ENCODE data around the gene CPAMD8.

The CPAMD8 gene

DNA sequence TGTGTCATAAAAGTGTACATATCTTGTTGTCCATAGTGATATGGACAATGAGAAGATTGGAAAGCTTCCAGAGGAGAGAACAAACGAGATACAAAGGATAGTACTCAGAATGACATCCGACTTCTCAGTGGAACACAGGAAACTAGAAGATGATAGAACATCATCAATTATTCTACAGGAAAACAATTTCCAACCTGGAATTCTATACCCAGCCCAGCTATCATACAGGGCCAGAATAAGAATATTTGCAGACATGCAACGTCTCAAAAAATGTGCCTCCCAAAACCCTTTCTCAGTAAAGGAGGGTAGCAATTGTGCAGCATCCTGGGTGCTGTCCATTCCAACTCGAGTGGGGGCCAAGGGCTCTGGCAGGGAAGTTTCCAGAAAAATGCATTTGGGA is 113.8 kb downstream of the CPAMD8 start:
- no peak for DNase-seq

DNA sequence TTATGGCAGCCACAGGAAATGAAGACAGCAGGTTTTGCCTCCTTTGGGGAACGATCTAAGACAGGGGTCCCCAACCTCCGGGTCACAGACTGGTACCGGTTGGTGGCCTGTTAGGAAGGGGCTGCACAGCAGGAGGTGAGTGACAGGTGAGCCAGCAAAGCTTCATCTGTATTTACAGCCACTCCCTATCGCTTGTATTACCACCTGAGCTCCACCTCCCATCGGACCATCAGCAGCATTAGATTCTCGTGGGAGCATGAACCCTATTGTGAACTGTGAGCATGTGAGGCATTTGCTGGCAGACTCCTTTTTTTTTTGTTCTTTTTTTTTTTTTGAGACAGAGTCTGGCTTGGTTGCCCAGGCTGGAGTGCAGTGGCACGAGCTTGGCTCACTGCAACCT is 115.6 kb downstream of the CPAMD8 start:
- no peak for DNase-seq

DNA sequence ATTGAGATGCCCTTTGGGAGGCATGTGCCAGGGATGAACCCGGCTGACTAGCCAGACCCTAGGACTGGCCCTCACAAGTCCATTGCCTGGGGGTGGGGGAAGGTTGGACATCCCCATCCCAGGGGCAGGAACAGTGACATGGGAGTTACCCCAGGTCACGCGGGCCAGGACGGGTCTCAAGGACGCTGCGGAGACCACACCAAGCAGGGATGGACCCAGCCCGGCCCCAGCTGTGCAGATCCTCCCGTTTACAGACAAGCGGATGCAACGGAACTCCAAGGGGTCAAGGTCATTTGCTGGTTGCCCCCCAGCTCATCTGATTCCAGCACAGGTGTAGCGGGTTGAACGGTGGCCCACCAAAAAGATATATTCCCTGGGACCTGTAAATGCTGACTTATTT is 117.9 kb downstream of the CPAMD8 start:
- DNase-seq: no peak

DNA sequence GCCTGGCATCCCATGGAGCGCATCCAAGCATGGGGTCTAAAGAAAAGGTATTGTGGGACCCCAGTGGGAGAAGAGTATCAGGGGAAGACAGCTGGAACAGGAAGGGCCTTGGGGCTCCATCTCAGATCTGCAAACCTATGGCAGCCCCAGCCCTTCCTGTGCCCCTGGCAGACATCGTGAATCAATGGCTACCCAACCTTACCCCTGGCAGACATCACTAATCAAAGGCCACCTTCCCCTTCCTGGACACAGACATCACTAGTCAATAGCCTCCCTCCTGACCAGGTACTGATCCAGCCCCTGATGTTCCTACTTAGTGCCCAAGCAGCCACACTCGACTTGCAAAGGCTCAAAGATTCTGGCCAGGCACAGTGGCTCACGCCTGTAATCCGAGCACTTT is 122.0 kb downstream of the CPAMD8 start:
- DNase-seq: no peak

DNA sequence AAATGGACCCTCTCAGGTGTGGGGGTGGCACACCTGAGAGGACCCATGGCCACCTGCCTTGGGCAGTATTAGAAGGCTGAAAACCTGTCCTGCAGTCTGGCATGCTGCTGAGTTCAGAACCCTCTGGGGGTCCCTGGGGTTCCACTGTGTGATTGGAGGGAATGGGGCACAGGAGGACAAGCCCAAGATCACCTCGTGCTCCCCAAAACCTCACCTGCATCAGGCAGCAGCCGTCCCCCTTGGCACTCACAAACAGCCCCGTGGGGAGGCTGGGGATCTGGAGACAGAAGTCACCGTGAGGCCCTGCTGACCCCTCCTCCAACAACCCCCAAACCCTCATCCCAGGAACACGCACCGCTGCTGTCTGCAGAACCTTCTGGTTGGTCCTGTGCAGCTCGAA is 123.3 kb downstream of the CPAMD8 start:
- DNase-seq: no peak

DNA sequence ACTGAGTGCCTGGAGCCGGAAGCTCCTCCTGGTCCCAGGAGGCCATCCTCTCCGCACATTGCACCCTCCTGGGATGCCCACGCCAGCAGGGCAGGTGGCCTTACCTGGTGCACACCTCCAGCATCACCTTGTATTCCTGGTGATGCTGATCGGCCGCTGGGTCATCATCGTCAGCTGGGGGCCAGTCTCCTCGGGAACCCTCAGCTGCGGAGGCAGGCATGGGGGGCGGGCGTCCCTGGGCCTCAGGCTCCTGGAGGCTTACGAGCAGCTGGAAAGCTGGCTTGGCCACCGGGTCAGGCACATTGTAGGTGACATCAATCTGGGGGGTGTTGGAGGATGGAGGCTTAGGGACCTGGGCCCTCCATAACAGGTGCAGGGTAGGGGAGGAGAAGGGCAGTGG is 124.1 kb downstream of the CPAMD8 start:
- DNase-seq: no peak

DNA sequence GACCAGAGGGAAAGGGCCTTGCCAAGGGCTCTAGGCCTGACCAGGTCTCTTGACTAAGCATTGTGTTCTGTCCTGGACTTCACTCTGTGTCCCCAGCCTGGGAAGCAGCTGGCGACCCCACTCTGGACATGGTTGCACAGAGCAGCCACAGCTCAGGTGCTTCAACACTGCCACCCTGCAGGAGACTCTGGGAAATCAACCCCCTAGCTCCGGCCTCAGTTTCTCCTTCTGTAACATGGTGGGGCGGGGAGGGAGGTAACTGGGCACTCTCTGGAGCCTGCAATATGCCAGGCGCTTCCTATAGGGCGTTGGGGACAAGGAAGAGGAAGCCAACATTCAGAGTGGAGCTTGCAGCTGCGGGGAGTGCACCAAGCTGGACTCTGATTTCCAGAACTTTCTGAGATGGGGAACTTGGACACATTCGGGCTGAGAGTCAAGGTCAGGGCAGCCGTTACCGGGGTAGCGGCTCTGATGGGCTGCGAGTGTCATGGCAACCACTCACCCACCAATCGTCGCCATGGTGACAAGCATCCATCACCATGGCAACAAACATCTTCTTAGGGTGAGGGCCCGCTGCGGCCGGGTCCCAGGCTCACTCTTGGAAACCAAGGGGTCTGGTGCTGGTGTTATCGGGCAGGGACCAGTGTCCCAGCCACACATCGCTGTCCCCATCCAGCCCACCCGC is 125.0 kb downstream of the CPAMD8 start:
- DNase-seq: peak in 2 of 3 experiments; percentile 37 to 68

DNA sequence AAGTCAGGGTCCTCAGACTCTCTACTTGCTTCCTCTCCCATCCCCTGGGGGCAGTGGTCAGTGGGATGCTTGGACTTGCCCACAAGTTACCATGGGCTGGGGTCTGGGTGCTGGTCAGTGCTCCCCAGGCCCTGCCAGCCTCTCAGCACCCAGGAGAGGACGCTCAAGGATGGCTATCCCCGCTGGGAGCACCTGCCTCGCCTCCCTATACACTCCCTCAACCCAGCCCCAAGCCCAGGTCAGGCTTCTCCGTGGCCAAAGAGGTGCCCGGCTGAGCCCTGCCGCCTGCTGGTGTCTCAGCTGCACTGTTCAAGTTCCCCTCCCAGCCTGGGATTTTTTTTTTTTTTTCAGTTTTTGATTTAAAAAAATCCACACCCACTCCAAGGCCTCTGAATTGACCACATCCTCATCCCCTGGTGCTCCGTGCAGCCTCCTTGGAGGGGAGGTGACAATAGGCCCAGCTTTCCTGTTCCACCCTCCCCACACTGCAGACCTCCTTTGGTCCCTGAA is 127.0 kb downstream of the CPAMD8 start:
- no peak for DNase-seq

DNA sequence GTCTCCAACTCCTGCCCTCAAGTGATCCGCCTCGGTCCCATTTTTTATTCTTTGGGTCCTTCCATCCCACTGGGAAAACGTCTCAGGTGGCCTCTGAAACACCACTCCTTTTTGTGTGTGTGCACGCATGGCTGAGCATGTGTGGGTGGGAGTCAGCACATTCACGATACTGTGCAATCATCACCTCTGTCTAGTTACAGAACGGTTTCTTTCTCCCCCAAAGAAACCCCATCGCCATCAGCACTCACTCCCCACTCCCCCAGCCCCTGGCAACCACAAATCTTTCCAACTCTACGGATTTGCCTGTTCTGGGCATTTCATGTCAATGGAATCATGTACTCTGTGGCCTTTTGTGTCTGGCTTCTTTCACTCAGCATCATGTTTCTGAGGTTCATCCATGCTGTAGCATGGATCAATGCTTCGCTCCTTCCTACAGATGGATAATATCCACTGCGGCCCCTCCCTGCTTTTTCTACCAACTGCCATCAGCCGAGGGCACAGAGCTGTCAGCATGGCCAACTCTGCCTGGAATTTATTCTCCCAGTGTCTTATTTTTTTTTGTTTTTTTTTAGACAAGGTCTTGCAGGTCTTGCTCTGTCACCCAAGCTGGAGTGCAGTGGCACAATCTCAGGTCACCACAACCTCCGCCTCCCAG is 128.1 kb downstream of the CPAMD8 start:
- no peak for DNase-seq

DNA sequence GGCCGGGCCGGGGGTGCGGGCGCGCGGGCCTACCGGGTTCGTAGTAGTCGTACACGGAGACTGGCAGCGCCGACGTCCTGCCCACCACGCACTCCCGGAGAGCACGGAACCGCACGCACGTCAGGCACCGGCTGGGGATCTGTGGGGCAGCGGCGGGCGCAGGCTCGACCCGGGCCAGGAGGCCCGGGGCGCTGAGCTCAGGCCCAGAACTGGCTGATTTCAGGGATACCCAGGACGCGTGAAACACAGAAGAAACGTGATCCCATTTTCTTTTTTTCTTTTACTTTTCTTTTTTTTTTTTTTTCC is 128.8 kb downstream of the CPAMD8 start:
- no peak for DNase-seq

DNA sequence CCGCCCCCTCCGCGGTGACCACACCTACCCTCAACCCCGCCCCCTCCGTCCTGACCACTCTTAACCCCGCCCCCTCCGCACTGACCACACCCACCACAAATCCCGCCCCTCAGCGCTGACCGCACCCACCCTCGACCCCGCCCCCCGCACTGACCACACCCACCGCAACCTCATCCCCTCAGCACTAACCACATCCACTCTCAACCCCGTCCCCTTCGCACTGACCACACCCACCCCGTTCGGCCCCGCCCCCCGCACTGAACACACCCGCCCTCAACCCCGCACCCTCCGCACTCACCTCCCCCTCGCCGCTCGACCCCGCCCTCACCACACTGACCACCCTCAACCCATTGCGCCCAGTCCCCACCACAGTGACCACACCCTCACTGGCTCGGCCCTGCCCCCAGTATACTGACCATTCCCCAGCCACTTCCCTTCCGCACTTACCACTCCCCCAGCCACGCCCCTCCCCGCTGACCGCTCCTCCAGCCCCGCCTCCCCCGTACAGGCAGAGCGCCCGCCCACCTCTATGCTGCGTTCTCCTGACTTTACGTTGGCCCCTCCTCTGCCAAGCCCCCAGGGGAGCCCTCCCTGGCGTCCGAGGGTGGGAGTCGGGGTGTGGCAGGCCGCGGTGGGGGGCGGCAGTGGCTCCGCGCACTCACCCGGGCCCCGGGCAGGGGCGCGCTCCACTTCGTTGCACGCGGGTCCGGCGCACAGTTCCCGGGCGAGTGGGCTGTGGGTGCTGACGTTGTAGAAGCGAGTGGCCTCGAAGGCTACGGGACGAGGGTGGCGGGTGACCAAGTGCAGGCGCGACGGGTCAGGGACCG is 129.4 kb downstream of the CPAMD8 start:
- DNase-seq: peak in 1 of 3 experiments; percentile 35

DNA sequence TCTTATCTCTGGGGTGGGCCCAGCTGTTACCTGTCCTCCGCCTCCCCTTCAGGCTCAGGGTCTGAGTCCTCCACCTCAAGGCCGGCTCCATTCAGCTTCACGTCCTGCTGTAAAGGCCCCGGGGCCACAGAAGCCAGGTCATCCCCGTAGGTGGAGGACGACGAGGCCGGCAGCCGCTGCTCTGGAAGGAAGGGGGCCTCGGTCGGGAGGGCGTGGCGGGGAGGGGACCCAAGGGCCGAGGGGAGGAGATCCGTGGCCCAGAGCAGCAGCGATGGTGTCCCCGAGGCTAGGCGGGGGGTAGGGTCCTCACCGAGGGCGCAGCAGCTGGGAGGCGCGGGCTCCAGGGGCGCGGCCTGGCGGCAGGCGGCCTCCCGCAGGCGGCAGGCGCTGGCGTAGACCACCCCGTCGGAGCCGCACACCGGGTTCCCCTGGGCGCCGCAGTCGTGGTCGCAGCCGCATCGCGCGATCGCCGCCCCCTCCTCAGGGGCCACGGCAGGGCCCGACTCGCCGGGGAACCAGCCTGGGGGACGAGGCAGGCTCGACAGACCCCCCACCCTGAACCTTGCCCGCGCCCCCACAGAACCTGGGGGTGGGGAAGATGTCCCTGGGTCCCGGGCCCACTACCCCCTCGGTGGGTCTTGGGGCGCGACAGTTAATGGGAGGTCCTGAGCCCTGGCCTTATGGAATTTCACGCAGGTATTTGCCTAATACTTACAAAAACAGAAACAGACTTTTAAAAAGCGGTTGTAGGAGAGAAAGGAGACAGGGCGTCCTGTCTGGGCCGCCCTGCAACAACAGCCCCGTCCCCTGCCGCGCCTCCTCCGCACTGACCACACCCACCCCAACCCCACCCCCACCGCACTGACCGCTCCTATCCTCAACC is 130.2 kb downstream of the CPAMD8 start:
- DNase-seq: no peak

DNA sequence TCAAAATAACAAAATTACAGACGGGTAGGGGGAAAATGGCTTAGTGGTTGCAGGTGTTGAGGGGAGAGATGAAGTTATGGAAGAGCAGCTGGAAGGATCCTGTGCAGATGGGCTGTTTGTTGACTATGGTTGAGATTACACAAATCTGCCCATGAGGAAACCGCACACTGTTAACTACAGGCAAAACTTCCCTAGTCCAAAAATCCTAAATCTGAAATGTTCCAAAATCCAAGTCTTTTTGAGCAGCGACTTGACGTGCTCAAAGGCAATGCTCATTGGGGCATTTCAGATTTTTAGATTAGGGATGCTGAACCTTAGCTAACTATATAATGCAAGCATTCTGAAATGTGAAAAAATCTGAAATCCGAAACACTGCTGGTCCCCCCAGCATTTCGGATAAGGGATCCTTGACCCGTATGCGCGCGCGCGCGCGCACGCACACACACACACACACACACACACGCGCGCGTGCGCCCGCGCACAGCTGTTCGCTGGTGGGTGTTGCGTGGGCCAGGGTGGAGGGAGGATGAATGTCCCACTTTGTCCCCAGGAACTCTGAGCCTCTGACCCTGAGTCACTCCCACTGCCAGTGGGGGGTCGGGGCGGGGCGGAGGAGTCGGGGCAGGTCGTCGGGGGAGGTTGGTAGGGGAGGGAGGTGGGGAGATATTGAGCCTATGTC is 131.0 kb downstream of the CPAMD8 start:
- no peak for DNase-seq

DNA sequence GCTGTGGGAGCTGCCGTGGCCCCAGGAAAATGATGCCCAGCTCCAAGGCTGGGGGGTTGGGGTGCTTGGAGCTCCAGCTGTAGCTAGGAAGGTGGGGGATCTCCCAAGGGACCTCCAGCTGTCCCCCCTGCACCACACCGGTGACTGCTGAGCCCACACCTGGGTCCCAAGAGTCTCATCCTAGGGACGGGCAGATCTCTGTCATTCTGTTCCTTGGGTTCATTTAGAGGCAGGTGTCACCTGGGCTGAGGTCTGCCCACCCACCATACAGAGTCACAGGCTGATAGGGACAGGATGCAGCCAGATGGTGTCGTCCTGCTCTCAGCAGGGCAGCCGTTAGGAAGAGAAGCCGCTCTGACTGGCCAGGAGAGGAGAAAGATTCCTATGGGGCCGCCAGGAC is 132.5 kb downstream of the CPAMD8 start:
- DNase-seq: no peak

DNA sequence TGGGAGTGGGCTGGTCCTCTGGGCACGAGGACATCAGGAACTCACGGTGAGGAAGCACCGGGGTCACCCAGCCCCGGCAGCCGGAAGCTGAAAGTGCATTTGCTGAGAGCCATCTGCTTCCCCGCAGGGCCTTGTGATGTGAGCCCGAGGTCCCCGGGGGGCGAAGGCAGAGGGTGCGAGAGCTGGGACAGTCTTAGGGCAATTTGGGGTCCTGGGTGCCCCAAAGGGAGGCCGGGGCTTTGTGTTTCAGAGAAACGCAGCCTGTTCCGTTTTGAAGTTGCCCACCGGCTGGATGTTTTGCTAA is 133.0 kb downstream of the CPAMD8 start:
- no peak for DNase-seq

DNA sequence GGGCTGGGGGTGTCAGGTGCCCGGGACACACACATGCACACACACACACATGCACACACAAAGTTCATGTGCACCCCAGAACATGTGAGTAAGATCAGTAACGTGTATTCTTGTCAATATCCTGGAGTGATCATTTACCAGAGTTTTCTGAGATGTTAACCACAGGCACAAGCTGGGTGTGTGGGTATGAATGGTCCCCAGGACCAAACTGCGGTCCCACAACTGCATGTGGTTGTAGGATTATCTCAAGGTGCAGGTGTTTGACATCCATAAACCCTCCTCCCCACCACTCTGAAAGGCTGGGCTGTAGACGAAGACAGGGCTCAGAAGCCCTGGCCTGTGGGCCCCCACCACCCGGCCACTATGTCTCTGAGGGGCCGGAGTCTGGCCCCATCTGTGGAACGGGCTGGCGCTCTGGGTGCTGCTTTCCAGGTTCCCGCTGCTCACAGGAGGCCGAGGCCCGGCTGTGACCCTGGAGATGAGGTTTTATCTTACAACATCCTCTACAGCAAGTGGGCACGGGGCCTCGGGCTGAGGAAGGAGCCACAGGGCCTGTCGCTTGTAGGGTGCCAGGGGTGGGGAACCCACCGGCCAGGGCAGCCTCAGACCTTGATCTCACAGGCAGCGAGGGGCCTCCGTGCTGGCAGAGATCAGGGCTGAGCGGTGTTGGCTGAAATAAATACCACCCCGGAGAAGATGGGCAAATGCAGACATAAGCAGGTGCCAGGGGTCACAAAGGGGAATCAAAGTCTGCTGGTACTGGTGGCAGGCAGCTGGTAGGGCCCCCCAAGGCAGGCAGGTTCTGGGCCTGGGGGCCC is 133.5 kb downstream of the CPAMD8 start:
- DNase-seq: no peak

DNA sequence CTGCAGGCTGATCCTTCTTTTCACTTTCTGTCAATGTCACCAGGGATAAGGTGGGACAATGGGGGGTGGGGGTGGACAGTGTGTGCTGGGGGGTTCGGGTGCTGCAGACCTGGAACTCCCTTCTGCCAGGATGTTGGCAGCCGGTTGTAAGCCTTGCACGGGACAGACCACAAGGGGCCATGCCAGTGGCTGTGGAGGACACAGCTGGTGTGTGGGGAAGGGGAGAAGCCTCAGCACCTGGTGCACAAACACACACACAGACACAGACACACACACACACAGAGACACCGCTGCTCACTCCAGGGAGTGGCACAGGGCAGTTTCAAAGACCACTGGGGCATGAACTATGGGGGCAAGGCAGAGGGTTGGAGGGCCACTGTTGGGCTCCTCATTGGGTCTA is 134.2 kb downstream of the CPAMD8 start:
- no peak for DNase-seq

DNA sequence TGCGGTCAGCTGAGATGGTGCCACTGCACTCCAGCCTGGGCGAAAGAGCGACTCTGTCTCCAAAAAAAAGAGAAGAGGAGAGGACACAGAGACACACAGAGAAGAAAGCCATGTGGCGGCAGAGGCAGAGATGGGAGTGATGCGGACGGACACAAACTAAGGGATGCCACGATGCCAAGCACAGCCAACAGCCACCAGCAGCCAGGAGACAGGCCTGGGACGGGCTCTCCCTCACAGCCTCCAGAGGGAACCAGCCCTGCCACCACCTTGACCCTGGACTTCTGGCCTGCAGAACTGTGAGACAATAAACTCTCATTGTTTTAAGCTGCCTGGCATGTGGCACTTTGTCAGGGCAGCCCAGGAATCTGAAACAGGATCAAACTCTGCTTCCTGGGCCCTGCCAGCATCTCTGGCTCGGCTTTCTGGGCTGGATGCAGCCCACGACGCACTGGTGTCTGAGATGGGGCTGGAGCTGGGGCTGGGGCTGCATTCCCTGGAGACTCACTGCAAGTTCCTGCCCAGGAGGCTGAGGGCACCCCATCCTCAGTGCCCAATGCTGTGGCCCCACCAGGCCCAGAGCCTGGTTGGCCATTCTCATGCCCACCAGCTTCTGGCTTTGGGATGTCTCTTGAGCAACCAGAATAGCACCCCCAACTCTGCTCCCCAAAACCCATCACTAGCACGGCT is 134.8 kb downstream of the CPAMD8 start:
- no peak for DNase-seq

DNA sequence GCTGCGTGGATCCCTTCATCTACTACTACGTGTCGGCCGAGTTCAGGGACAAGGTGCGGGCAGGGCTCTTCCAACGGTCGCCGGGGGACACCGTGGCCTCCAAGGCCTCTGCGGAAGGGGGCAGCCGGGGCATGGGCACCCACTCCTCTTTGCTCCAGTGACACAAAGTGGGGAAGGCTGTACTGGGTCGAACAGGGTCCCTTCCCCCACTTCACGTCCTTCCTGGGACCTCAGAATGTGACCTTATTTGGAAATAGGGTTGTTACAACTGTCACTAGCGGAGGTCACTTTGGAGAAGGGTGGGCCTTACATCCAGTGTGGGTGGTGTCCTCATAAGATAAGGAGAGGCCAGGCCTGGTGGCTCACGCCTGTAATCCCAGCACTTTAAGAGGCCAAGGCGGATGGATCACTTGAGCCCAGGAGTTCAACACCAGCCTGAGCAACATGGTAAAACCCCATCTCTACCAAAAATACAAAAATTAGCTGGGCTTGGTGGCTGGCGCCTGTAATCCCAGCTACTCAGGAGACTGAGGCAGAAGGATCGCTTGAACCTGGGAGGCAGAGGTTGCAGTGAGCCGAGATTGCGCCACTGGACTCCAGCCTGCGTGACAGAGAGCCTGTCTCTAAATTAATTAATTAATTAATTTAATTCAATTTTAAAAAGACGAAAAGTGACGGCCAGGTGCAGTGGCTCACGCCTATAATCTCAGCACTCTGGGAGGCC is 136.0 kb downstream of the CPAMD8 start:
- no peak for DNase-seq

DNA sequence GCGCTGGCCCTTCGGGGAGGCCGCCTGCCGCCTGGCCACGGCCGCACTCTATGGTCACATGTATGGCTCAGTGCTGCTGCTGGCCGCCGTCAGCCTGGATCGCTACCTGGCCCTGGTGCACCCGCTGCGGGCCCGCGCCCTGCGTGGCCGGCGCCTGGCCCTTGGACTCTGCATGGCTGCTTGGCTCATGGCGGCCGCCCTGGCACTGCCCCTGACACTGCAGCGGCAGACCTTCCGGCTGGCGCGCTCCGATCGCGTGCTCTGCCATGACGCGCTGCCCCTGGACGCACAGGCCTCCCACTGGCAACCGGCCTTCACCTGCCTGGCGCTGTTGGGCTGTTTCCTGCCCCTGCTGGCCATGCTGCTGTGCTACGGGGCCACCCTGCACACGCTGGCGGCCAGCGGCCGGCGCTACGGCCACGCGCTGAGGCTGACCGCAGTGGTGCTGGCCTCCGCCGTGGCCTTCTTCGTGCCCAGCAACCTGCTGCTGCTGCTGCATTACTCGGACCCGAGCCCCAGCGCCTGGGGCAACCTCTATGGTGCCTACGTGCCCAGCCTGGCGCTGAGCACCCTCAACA is 136.6 kb downstream of the CPAMD8 start:
- no peak for DNase-seq
